PC-9 (cell line): ENCODE results near the gene OR2L2. TPM values are rescaled to one million over a fixed set of nuclear protein-coding genes. Genes with fewer than 3 reads are reported as not detected.

Experiments used
- BruUV-seq: library from RNA; stranded (reverse); fragments of 400-500 nt; replicated peaks from 2 replicates; lab custom pipeline; 2021; lab: Mats Ljungman, UMichigan
- CTCF ChIA-PET: fragments of 300-600 bp; sonication (Branson Sonifier 250); formaldehyde crosslinking; loops from one replicate; lab custom pipeline; 2022; ENCODE audit warnings: antibody characterized with exemption; lab: Charles Lee
- POLR2A ChIA-PET: fragments of 300-600 bp; sonication (Branson Sonifier 250); formaldehyde crosslinking; loops from one replicate; lab custom pipeline; 2022; ENCODE audit warnings: antibody characterized with exemption; ENCODE audit not compliant: unreplicated experiment; lab: Charles Lee
- DNase-seq, 2 experiments: peaks; one replicate each; pipeline versions ENCODE4 v3.0.0 to v3.0.0-alpha.2; 2015 to 2022; ENCODE audit warnings: mixed read lengths in 1 of 2
- H2AFZ ChIP-seq: fragments of 200-600 bp; sonication (generic); 2 replicates; pipeline ENCODE4 v1.8.1; 2017; ENCODE audit warnings: antibody characterized with exemption
- H3F3A ChIP-seq: fragments of 200-600 bp; sonication (generic); 2 replicates; pipeline ENCODE4 v1.8.1; 2017; ENCODE audit warnings: antibody characterized with exemption, mild to moderate bottlenecking, low read depth; ENCODE audit not compliant: insufficient read depth
- H3K27ac ChIP-seq: fragments of 200-600 bp; sonication (generic); 2 replicates; pipeline ENCODE4 v1.6.1; 2016; ENCODE audit warnings: mixed run types
- H3K27me3 ChIP-seq: fragments of 200-600 bp; sonication (generic); 2 replicates; pipeline ENCODE4 v1.6.1; 2016; ENCODE audit warnings: low read depth, mixed run types; ENCODE audit not compliant: insufficient read depth
- H3K36me3 ChIP-seq: fragments of 200-600 bp; sonication (generic); 2 replicates; pipeline ENCODE4 v1.6.1; 2016; ENCODE audit warnings: low read depth, mixed run types
- H3K4me1 ChIP-seq: fragments of 200-600 bp; sonication (generic); replicated peaks from 2 replicates; pipeline ENCODE4 v1.6.1; 2016; ENCODE audit warnings: mixed run types; ENCODE audit not compliant: insufficient read depth
- H3K4me2 ChIP-seq: fragments of 200-600 bp; sonication (generic); 2 replicates; pipeline ENCODE4 v1.6.1; 2017; ENCODE audit warnings: mixed run types
- H3K4me3 ChIP-seq: fragments of 200-600 bp; sonication (generic); 2 replicates; pipeline ENCODE4 v1.6.1; 2016; ENCODE audit warnings: mixed run types
- H3K79me2 ChIP-seq: fragments of 200-600 bp; sonication (generic); 2 replicates; pipeline ENCODE4 v1.6.1; 2017; ENCODE audit warnings: low read depth, mixed run types
- H3K9me2 ChIP-seq: fragments of 200-600 bp; sonication (generic); 2 replicates; pipeline ENCODE4 v1.8.1; 2017; ENCODE audit warnings: mild to moderate bottlenecking; ENCODE audit not compliant: insufficient read depth
- H3K9me3 ChIP-seq: fragments of 200-600 bp; sonication (generic); 2 replicates; pipeline ENCODE4 v1.8.1; 2016; ENCODE audit warnings: low read depth; ENCODE audit not compliant: insufficient read depth
- H4K20me1 ChIP-seq: fragments of 200-600 bp; sonication (generic); 2 replicates; pipeline ENCODE4 v1.8.1; 2017; ENCODE audit not compliant: insufficient read depth
- EZH2 ChIP-seq: fragments of 200-600 bp; sonication (generic); IDR thresholded peaks from 2 replicates; pipeline ENCODE4 v1.8.0; 2017; ENCODE audit warnings: antibody characterized with exemption, low read depth
- intact Hi-C: fragments of 100-400 bp; cut with micrococcal nuclease; formaldehyde crosslinking; loops from one replicate; pipeline ENCODE4 v1.10.0; 2022; ENCODE audit not compliant: unreplicated experiment
- total RNA-seq: library from RNA; stranded (reverse); gene quantifications from 2 replicates; pipeline ENCODE4 v1.2.3, GENCODE V29; 2021
- TF ChIP-seq, protein P1 (sequence below): fragments of 200-600 bp; sonication (generic); conservative IDR thresholded peaks from 2 replicates; pipeline ENCODE4 v1.6.1; 2017; ENCODE audit warnings: mixed run types, antibody characterized with exemption, mild to moderate bottlenecking, moderate library complexity

The OR2L2 gene
- total RNA-seq, 1 experiment from 2014 or later: 0.13 TPM

DNA sequence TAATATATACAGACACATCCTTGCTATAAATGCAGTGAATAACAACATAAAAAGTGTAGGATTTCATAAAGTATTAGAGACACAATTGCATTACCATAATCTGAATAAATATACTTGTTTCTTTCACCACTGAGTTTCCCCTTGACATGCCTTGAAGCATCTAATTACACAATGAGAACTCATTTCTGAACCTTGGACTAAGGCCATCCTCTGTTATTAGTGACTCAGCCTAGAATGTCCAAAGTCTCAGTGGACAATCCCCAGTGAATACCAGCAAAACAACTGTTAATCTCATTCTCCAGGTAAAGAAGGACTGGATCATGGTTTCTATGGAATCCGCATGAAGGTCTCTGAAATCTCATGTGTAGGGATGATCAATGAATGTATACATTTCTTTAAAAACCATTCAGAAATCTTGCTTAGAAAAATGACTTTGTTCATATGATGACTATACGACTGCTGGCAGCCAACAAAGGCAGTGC, 16.6 kb upstream of the OR2L2 start, which contains the start of gene OR2L5:
Gene OR2L5, plus strand, starts transcription at position 432 of the 482 bp plus-strand sequence. CDS start 8,288 bp downstream, outside the sequence.
- no peak within 1 kb of the TSS for H3K27ac ChIP-seq
- BruUV-seq: no TSS peak
- H3K36me3 ChIP-seq: no peaks in the 10 kb centered on the region
- no peak within 1 kb of the TSS for H2AFZ ChIP-seq
- H3K79me2 ChIP-seq: no peaks in the 10 kb centered on the region
- POLR2A ChIA-PET: no interaction called here
- no peaks in the 10 kb centered on the region for H4K20me1 ChIP-seq
- H3F3A ChIP-seq: no peaks in the 10 kb centered on the region
- H3K9me2 ChIP-seq: no peaks in the 10 kb centered on the region
- no peaks in the 10 kb centered on the region for H3K4me1 ChIP-seq
- no peak within 1 kb of the TSS for H3K4me2 ChIP-seq
- H3K9me3 ChIP-seq: no peaks in the 10 kb centered on the region
- intact Hi-C loops: no loop called here
- H3K27me3 ChIP-seq: no peaks in the 10 kb centered on the region
- DNase-seq: no peak
- CTCF ChIA-PET: no interaction called here
- TF ChIP-seq, protein P1, sequence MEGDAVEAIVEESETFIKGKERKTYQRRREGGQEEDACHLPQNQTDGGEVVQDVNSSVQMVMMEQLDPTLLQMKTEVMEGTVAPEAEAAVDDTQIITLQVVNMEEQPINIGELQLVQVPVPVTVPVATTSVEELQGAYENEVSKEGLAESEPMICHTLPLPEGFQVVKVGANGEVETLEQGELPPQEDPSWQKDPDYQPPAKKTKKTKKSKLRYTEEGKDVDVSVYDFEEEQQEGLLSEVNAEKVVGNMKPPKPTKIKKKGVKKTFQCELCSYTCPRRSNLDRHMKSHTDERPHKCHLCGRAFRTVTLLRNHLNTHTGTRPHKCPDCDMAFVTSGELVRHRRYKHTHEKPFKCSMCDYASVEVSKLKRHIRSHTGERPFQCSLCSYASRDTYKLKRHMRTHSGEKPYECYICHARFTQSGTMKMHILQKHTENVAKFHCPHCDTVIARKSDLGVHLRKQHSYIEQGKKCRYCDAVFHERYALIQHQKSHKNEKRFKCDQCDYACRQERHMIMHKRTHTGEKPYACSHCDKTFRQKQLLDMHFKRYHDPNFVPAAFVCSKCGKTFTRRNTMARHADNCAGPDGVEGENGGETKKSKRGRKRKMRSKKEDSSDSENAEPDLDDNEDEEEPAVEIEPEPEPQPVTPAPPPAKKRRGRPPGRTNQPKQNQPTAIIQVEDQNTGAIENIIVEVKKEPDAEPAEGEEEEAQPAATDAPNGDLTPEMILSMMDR: no peak
- no peak for TF ChIP-seq EZH2
- no peak within 1 kb of the TSS for H3K4me3 ChIP-seq

DNA sequence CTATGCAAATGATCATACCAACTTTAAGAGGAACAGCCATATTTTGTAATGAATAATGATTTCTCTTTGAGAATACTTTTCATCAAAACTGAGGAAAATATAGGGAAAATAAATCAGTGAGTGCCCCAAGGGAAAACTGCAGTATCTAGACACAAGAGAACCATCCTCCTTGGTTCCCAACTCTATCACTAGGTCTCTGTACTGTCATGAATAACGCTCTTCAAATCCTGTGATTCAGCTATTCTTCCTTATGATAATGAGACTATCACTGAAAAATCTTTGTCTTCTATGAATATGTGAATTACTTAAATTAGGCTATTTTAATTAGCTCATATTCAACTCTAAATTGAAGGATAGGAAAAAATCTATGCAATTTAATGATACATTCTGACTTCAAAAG, 14.1 kb upstream of the OR2L2 start:
- no peak overlapping the region for H3K4me2 ChIP-seq
- H3K79me2 ChIP-seq: no peaks in the 10 kb centered on the region
- BruUV-seq: no TSS peak
- H3K36me3 ChIP-seq: no peaks in the 10 kb centered on the region
- no peaks in the 10 kb centered on the region for H4K20me1 ChIP-seq
- CTCF ChIA-PET: no interaction called here
- intact Hi-C loops: no loop called here
- no peaks in the 10 kb centered on the region for H3F3A ChIP-seq
- H3K4me1 ChIP-seq: no peaks in the 10 kb centered on the region
- H3K4me3 ChIP-seq: no peak overlapping the region
- TF ChIP-seq, protein P1: no peak
- no peak for TF ChIP-seq EZH2
- no peak for DNase-seq
- H2AFZ ChIP-seq: no peak overlapping the region
- POLR2A ChIA-PET: no interaction called here
- H3K9me2 ChIP-seq: no peaks in the 10 kb centered on the region
- no peaks in the 10 kb centered on the region for H3K9me3 ChIP-seq
- H3K27ac ChIP-seq: no peak overlapping the region
- H3K27me3 ChIP-seq: no peaks in the 10 kb centered on the region

- H3K9me2 ChIP-seq: no peaks in the 10 kb centered on the region
- H3K27me3 ChIP-seq: no peaks in the 10 kb centered on the region
- no peaks in the 10 kb centered on the region for H3K36me3 ChIP-seq
- BruUV-seq: no TSS peak
- no peaks in the 10 kb centered on the region for H3K4me1 ChIP-seq
- no peaks in the 10 kb centered on the region for H3K79me2 ChIP-seq
- H3K9me3 ChIP-seq: no peaks in the 10 kb centered on the region
- H3K27ac ChIP-seq: no peak overlapping the region
- intact Hi-C loops: no loop called here
- no peak for TF ChIP-seq EZH2
- TF ChIP-seq, protein P1: no peak
- ChIA-PET POLR2A (no interaction called here), CTCF (no interaction called here)
- H3K4me3 ChIP-seq: no peak overlapping the region
- H3K4me2 ChIP-seq: no peak overlapping the region
- H2AFZ ChIP-seq: no peak overlapping the region
- no peak for DNase-seq
- H4K20me1 ChIP-seq: no peaks in the 10 kb centered on the region
- H3F3A ChIP-seq: no peaks in the 10 kb centered on the region
These were observed 15.3 kb downstream of the OR2L2 start for GRCh38 chr1:248045209-248045608.
